ENCODE results near the gene FAM163A.
A peak's percentile ranks its signal among the peaks of the same experiment; 100 is the strongest.
"Not testable (repeated sequence)": the region's sequence is repeated elsewhere in the genome, so short reads cannot be mapped to it uniquely, and the experiment has no call there.

Gene FAM163A

DNA sequence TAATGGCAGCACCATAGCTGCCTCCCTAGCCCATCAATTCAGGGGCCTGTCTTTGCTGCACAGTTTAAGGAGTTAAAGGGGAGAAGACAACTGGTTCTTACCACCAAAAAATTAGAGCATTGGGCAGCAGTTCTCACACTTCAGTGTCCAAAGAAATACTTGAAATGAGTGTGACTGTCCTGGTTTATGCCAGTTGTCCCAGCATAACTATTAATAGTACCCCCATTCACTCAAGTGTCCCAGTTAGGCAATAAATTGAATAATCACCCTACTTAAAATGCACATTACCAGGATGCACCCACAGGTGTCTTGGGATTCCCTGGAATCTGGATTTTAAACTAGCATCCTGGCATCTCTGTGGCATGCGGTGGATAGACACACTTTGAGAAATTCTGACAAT lies 51.1 kb downstream of the FAM163A start:
- DNase-seq (ENCODE audit: low read depth) = no peak

DNA sequence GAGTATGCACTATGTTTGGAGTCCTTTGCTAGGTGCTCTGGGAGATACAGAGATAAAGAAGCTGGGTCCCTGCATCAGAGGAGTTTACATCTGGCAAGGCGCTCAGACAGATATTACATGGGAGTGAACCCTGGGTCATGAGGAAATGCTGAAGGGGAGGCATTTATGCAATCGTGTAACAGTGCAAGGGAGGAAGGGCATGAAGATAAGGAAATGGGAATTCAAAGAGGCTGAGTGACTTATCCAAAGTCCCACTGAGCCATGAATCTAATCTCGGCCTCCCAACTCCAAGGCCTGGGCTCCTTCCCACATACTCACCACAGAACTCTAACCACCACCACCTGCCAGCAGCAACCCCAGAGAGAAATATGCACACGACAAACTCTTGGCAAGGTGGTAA lies 51.6 kb downstream of the FAM163A start:
- DNase-seq (ENCODE audit: low read depth) = no peak

DNA sequence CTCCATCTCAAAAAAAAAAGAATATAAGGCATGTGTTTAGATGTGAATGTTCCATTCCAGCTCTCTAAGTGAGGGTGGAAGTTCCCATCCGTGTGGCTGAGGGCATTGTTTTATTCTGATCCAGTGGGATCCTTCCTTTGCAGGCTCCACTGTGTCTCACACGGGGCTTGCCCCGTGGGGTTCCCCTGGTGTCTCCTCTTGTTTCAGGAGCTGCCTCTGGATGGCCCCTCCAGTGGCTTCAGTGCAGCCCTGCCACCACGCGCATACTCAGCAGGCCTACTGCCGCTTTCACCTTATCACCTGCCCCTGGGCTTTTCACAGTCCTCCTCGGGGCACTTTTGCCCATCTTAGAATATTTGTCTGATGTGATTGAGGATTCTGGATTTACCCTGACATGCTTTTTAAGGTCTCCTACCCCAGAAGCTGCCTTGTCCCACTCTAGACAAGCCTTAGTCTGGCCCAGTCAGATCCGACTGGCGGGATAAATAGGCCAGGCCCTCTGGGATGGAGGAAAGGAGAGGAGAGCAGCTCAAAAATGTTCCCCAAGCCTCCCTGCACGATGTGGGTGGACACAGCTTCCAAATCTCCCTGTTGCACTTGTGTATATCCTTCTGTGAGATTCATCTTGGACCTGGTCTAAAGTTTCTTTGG lies 55.2 kb downstream of the FAM163A start:
- DNase-seq (ENCODE audit: low read depth) = no peak

DNA sequence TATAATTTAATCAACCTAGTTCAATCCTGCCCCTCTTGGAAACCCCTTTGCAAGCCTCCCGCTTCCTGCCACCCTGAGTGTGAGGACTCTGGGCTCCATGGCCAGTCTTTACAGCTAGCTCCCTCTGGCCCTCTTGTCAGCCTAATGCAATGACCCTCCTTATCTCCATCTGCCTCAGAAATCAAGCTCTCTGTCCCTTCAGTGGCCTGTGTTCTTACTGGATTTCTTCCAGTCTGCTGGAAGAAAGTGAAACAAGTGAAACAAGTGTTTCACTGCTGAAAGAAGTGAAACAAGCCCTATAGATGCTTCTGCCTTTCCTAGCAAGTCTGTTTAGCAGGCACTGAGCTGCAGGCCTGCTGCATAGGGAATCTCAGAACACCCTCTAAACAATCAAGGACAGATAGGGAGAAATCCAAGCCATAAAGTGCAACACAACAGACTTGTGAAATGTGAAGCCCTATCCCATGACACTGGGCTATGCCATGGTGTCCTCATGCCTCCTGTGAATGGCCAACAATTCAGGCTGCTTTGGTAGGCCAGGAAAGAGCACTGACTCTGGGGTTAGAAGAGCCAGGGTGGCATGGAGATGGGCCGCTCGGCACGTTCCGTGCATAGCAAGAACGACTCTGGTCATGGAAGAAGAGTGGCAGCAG lies 55.9 kb downstream of the FAM163A start:
- DNase-seq (ENCODE audit: low read depth) = no peak

DNA sequence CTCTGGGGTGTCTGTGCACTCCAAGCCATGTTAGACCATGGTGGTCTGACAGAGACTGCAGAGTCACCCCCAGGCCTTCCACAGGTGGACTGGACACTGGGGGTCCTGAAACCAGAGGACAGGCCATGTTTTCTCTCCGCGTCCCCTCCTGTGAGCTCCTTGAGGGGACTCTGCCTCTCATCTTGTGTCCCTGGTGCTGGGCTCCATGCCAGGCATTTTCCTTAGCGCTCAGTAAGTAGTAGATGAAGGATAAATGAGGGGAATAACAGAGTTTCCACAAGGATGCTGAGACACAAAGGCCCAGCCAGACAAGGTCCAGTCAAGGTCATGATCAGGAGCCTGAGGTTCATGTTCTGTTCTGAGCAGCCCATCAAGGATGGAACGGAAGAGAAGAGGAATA lies 57.4 kb downstream of the FAM163A start:
- DNase-seq (ENCODE audit: low read depth) = no peak

DNA sequence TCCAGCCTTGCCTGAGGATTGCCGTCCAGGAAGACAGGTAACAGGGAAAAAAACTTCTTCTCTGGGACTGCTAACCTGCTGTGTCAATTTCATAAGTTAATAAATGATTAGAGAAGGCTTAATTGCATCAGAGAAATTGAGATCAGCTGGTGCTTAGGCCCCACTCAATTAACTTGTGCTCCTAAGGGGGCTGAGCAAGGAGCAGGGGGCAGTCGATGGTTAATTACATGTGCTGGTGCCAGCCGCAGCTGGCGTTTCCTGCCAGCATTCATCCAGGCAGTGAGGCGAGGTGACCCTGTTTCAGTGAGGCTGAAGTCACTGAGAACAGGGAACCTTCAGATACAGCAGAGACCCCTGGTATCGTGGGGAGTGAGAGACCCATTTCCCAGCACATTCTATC lies 60.0 kb downstream of the FAM163A start:
- DNase-seq (ENCODE audit: low read depth) = no peak

DNA sequence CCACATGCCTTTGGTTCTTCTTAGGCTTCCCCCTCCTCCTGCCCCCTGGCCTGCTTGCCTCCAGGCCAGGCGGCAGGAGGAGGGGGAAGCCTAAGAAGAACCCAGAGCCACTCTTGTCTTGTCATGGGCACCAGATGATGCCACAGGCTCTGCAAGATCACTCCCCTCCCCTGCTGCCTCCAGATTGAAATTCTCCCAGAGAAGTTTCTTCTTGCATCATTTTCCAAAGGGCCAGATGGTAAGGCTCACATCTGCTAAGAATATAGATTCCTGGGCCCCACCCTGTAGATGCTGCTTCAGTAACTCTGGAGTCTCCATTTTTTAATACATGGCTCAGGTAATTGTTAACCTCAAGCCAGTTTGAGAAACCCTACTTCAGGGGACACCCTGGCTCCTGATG lies 60.8 kb downstream of the FAM163A start:
- DNase-seq (ENCODE audit: low read depth) = no peak

DNA sequence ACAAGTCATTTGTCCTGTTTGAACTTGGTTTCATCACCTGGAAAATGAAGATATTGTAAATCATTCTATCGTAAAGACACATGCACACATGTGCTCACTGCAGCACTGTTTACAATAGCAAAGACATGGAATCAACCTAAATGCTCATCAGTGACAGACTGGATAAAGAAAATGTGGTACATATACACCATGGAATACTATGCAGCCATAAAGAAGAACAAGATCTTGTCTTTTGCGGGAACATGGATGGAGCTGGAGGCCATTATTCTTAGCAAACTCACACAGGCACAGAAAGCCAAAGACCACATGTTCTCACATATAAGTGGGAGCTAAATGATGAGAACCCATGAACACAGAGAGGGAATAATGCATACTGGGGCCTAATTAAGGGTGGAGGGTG lies 61.3 kb downstream of the FAM163A start:
- DNase-seq (ENCODE audit: low read depth) = not testable (repeated sequence)

DNA sequence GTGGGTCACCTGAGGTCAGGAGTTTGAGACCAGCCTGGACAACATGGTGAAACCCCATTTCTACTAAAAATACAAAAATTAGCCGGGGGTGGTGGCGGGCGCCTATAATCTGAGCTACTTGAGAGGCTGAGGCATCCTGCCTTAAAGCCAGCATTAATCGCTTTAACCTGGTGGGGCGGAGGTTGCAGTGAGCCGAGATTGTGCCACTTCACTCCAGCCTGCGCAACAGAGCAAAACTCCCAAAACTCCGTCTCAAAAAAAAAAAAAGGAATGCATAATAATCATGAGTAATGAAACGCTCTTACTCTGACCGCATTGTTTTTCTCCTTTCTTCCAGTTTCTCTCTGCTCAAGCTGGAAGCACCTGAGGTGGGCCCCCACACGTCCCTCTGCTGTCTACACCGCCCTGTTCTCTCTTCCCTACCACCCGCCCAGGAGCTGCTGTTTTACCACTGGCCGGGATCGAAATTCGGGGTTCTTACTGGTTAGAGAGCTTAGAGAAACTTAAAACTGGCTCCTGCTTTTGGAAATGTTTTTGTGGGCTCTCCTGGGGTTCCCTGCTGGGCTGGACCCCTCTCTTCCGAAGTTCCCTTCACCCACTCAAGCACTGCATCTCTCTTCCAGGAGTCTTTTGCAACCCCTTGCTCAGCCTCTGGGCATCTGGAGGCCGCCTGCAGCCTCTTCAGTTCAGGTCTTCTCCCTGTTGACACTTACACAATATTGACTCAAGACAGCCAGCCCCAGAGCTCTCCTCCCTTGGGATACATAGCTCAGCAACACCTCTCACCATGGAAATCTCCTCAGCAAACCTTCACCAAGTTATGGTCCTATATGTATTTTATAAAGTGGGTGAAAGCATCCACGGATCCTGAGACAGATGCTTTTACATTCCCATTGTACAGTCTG lies 62.5 kb downstream of the FAM163A start:
- no peak for DNase-seq (ENCODE audit: low read depth)

DNA sequence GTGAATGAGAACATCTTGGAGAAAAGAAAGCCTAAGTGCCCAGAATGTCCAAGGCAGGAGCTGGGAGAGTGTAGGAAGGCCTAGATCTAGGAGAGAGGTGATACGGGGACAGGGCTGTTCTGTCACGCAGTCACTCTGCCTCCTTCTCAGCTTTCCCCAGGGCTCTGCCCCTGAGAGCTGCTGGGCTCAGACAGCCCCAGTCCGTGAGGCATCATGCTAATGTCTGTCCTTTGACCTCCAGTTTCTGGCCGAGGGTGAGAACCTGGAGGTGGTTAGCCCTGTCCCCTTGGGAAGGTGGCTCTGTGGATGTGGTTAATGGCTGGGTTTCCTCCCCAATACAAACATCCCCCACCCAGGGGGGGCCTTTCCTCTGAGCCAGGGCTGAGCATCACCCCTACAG lies 63.2 kb downstream of the FAM163A start:
- DNase-seq (ENCODE audit: low read depth) = no peak

DNA sequence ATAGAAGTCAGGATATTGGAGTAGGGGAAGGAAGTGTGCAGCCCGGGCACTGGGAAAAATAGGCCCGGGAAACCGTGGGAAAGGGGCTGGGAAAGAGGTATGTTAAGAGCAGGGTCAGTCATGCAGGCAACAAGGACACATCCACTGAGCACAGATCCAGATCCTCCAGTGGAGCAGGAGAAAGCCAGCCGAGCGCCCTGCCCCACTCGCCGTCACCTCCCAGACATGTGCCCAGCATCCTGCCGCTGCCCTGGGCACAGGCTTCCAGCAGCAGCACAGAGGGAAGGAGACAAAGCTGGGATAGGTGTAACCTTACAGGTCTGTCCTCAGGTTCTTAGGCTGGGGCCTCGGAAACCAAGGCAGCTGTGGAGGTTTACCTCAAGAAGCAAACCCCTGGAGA lies 64.2 kb downstream of the FAM163A start:
- DNase-seq (ENCODE audit: low read depth) = no peak

DNA sequence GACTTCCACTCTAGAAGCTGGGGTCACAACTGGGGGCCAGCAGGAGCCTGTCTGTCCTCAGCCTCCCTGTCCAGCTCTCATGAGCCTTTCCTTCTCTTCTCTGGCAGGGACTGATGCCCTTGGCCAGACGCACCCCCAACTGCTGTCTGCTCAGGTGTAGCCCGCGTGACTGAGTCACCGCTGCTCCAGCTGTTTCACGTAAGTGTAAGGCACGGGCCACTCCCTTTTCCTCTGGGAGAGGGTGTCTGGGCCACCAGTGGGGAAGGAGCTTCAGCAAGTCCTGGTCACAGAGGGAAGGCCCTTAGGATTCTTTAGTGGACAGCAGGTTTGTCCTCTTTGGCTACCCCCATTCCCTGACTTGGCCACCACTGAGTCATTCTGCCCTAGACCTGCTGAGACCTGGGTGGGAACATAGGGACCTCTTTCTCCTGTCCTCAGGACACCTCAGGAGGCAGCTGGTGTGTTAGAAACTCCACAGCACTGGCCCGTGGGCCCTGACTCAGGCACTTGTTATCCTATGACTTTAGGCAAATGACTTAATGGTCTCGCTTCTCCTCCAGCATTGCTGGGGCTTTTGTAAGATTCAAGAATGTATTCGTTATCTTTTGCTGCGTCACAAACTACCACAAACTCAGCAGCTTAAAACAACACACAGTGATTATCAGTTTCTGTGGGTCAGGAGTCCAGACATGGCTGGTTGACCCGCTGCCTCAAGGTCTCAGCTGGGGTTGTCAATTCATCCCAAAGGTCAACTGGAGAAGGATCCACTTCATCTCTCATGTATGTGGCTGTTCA lies 64.8 kb downstream of the FAM163A start:
- DNase-seq (ENCODE audit: low read depth) = no peak

DNA sequence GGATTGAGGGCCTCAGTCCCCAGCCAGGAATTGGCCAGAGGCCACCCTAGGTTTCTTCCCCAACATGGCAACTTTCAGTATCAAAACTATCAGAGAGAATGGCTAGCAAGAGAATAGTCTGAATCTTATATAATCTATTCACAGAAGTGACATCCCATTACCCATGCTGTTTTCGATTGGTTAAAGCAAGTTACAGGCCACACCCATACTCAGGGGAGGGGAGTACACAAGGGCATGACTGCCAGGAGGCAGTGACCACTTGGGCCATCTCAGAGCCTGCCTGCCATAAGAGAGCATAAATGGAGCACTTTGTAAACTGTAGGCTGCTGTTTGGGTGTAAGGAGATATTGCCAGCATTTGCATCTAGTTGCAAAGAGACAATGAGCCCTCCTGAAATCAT lies 65.4 kb downstream of the FAM163A start:
- no peak for DNase-seq (ENCODE audit: low read depth)

DNA sequence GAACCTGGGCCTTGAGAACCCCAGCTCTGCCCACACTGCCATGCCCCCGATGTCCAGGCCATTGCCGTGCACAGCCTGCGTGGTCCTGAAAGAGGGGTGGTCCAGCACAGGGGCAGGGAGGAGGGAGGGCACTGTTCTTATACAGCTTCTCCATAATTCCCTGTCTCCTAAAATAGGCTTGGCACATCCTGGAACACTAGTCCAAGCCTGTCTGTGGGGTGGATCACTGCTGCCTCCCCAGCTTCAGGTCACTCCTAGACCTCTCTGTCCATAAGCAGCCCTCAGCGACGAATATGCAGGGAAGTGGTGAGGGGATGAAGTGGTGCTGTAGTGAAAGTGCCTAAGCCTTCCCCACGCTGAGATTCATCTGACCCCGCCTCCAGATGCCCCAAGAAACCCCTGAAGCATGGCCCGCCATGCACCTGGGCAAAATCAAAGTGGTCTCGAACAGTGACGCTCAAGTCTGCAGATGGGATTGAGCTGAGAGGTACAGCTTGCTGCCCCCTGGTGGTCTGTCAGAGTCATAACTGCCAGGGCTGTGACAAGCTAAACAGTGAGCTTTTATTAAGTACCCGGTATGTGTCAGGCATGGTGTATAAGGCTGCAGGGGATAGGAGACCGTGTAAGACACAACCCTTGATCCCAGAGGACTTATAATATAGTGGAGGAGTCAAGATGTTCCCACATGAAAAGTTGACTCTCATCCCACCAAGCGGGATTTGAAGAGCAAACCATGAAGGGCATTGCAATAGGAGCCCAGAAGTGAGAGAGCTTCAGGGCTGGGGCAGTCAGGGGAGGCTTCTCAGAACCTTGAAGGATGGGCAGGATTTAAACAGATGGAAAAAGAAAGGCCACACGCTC lies 66.6 kb downstream of the FAM163A start:
- peak; percentile 35 for DNase-seq (ENCODE audit: low read depth)

DNA sequence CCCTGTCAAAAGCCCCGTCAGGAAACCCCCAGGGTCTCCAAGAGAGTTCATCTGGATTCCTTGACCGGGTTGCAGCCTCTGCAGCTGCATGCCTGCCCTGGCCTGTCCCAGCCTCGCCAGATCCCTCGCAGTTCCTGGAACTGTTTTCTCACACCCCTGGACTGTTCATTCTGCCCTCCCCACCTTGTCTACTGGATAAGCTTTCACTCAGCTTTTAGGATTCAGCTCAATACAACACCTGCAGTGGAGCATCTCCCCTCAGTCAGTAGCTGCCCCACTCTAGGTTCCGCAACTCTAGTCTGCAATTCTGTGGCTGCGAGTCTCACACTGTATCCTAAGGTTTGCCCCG lies 67.2 kb downstream of the FAM163A start:
- DNase-seq (ENCODE audit: low read depth) = no peak

DNA sequence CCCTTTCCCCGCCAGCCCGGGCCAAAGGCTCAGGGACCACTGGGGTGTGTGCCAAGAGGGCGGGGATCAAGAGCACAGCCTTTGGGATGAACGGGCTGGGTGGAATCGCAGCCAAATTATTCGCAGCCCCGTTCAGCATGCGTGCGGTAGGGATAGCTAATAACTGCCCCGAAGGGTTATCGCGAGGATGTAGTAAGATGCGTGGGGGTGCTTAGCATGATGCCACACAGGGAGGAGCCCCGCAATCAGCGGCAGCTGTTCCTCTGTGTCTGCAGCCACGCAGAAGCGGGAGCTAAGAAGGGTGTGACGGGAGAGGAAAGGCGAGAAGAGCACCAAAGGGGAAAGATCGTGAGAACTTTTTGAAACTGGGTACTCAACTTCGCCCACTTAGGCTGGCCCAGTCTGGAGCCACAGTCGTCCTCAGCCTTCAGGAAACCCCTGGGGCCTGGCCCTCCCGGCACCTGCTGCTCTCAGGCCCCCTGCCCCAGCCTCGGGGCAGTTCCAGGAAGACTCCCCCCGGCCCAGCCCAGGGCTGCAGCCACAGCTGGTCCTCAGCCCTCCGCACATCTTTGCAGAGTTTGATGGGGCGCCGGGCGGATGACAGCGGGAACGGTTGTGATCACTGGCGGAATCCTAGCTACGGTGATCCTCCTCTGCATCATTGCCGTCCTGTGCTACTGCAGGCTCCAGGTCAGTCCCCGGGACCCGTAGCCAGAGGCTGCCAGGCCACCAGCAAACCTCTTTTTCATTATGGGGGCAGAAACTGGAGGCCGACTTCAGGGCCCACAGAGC lies 69.6 kb downstream of the FAM163A start:
- DNase-seq (ENCODE audit: low read depth) = no peak

DNA sequence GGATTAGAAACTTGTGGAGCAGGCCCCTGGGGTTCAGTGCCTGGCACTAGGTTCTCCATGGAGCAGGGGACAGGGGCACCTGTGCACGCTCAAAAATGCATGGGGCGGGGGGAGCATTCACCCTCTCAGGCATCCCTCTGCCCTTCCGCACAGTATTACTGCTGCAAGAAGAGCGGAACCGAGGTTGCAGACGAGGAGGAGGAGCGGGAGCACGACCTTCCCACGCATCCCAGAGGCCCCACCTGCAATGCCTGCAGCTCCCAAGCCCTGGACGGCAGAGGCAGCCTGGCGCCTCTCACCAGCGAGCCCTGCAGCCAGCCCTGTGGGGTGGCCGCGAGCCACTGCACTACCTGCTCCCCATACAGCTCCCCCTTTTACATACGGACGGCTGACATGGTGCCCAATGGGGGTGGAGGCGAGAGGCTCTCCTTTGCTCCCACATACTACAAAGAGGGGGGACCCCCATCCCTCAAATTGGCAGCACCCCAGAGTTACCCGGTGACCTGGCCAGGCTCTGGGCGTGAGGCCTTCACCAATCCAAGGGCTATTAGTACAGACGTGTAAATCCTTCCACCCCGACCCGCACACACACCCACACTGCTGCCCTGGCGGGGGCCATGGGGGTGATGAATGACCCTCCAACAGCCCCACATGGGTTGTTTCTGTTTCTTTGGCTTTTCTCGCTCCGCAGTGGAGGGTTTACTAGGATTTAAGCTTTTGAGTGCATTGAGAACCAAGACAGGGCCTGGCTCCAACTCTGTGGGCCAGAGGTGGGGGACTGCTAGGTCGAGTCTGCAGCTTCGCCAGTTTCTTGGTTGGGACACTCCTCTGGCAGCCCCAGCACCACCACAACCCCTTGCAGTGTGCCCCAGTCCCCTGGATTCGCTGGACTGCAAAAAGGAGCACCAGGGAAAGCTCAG lies 70.8 kb downstream of the FAM163A start:
- DNase-seq (ENCODE audit: low read depth) = no peak

DNA sequence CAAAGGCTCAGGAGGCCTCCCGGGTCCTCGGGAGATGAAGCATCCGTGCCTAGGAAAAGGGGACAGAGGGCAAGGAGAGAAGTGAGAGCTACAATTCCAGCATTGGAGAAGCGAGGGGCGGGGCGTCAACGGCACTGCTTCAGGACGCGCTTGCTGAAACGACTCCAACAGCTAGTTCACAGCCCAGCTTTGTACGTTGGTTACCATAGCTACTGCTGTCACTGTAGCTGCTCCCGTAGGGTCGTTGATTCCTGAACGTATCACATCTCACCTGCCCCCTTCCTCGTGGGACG lies 71.4 kb downstream of the FAM163A start:
- no peak for DNase-seq (ENCODE audit: low read depth)

DNA sequence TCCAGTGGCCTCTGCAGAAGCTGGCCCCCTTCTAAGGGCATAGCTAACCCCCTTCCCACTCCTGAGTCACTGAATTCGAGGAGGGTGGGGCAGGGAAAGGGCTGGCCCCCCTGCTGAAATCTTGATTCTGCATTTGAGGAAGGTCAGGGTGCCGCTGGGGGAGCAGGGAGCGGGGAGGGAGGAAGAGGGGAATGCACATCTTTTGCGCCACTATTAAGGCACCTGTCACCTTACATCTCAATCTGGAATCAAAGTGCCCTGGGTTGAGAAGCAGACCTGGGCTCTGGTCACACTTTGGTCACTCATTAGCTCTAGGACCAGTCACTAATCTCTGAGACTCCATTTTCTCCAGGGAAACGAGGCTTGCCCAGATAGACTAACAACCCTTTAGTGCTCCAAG lies 72.5 kb downstream of the FAM163A start:
- DNase-seq (ENCODE audit: low read depth) = no peak
